Peyer's patch (tissue), 4 donors: ENCODE results near the gene ACSL4.
A peak's percentile ranks its signal among the peaks of the same experiment; 100 is the strongest.

Experiments
- POLR2A ChIP-seq, 2 donors: fragments of 450-650 bp; IDR thresholded peaks; one replicate each; pipeline ENCODE4 v1.5.1; 2017; ENCODE audit warnings: antibody characterized with exemption in 2 of 2, mild to moderate bottlenecking in 2 of 2, moderate library complexity in 2 of 2
- TF ChIP-seq, protein P1 (sequence below), 6 experiments: fragments of 450-650 bp in 4 of 6; fragments of 200-600 bp in 2 of 6; sonication (generic) in 1 of 6; IDR thresholded peaks; one replicate each; pipeline ENCODE4 v1.5.1; 2017 to 2019; ENCODE audit warnings: antibody characterized with exemption in 6 of 6, mild to moderate bottlenecking in 3 of 6, moderate library complexity in 1 of 6

- no peak for TF ChIP-seq POLR2A (IDR thresholded peaks at IDR 0.05)
- TF ChIP-seq, protein P1, sequence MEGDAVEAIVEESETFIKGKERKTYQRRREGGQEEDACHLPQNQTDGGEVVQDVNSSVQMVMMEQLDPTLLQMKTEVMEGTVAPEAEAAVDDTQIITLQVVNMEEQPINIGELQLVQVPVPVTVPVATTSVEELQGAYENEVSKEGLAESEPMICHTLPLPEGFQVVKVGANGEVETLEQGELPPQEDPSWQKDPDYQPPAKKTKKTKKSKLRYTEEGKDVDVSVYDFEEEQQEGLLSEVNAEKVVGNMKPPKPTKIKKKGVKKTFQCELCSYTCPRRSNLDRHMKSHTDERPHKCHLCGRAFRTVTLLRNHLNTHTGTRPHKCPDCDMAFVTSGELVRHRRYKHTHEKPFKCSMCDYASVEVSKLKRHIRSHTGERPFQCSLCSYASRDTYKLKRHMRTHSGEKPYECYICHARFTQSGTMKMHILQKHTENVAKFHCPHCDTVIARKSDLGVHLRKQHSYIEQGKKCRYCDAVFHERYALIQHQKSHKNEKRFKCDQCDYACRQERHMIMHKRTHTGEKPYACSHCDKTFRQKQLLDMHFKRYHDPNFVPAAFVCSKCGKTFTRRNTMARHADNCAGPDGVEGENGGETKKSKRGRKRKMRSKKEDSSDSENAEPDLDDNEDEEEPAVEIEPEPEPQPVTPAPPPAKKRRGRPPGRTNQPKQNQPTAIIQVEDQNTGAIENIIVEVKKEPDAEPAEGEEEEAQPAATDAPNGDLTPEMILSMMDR (IDR thresholded peaks at IDR 0.05), result peak in 3 of 6 experiments; percentile 27 to 40 (median 30)
Measured at GRCh38 chrX:109632906-109633504, 100.1 kb downstream of the ACSL4 start.
